HCT116 (cell line): ENCODE results near the gene BLTP3A.

Experiments used
- CTCF ChIP-seq, 3 experiments: fragments of 200-600 bp in 1 of 3; sonication (generic) in 1 of 3; IDR thresholded peaks in 2 of 3; conservative IDR thresholded peaks in 1 of 3; 2 replicates each; pipeline ENCODE4 v1.5.1; 2012 to 2017; ENCODE audit warnings: low read depth in 2 of 3, low read length in 2 of 3, antibody characterized with exemption in 1 of 3, borderline replicate concordance in 1 of 3, control low read depth in 1 of 3, mild to moderate bottlenecking in 1 of 3, mixed read lengths in 1 of 3, mixed run types in 1 of 3, moderate library complexity in 1 of 3; ENCODE audit not compliant: insufficient read depth in 1 of 3
- EZH2 ChIP-seq: fragments of 200-600 bp; sonication (generic); IDR thresholded peaks from 2 replicates; pipeline ENCODE4 v1.6.1; 2017; ENCODE audit warnings: antibody characterized with exemption, mixed run types
- EZH2phosphoT487 ChIP-seq: fragments of 200-600 bp; IDR thresholded peaks from 2 replicates; pipeline ENCODE4 v1.6.1; 2018; ENCODE audit warnings: antibody characterized with exemption, borderline replicate concordance
- JUND ChIP-seq: IDR thresholded peaks from 2 replicates; pipeline ENCODE4 v1.6.1; 2012
- POLR2A ChIP-seq: IDR thresholded peaks from 2 replicates; pipeline ENCODE4 v1.7.0; 2011; ENCODE audit warnings: borderline replicate concordance; ENCODE audit not compliant: insufficient read depth, insufficient read length; ENCODE audit errors: extremely low read depth
- RAD21 ChIP-seq: IDR thresholded peaks from 2 replicates; pipeline ENCODE4 v1.6.1; 2012; ENCODE audit warnings: low read depth, mild to moderate bottlenecking
- REST ChIP-seq: IDR thresholded peaks from 2 replicates; pipeline ENCODE4 v1.6.1; 2012; ENCODE audit warnings: low read depth
- YY1 ChIP-seq: IDR thresholded peaks from 2 replicates; pipeline ENCODE4 v1.6.1; 2011; ENCODE audit warnings: low read length, low read depth, moderate library complexity, mild to moderate bottlenecking; ENCODE audit not compliant: insufficient replicate concordance; ENCODE audit errors: extremely low read depth

GRCh38 chr6:34748757-34749156 lies 43.1 kb upstream of the BLTP3A start:
- TF ChIP-seq YY1 (no peak), EZH2 (no peak), CTCF (IDR thresholded peaks at IDR 0.05 in 2 of 3, conservative IDR thresholded peaks at IDR 0.05 in 1 of 3; ENCODE audit: borderline replicate concordance in 1 of 3, insufficient read depth in 1 of 3, low read depth in 2 of 3, low read length in 2 of 3) (no peak), REST (no peak), EZH2phosphoT487 (no peak), POLR2A (no peak), RAD21 (no peak), JUND (no peak)
